KOPT-K1 (cell line): ENCODE results near the gene YARS2.

ENCODE experiments used
- H3K27ac ChIP-seq: fragments of 200-600 bp; sonication (generic); 2 replicates; pipeline ENCODE4 v1.5.1; 2016; ENCODE audit warnings: antibody characterized with exemption, mild to moderate bottlenecking, low read depth, low read length; ENCODE audit not compliant: poor library complexity, severe bottlenecking
- H3K36me3 ChIP-seq: fragments of 200-600 bp; sonication (generic); 2 replicates; pipeline ENCODE4 v1.5.1; 2017; ENCODE audit warnings: antibody characterized with exemption, mild to moderate bottlenecking, low read length, moderate library complexity; ENCODE audit not compliant: insufficient read depth
- H3K9me3 ChIP-seq: fragments of 200-600 bp; sonication (generic); 2 replicates; pipeline ENCODE4 v1.5.1; 2017; ENCODE audit warnings: antibody characterized with exemption, low read length, mild to moderate bottlenecking; ENCODE audit not compliant: insufficient read depth, poor library complexity, severe bottlenecking

The YARS2 gene

DNA sequence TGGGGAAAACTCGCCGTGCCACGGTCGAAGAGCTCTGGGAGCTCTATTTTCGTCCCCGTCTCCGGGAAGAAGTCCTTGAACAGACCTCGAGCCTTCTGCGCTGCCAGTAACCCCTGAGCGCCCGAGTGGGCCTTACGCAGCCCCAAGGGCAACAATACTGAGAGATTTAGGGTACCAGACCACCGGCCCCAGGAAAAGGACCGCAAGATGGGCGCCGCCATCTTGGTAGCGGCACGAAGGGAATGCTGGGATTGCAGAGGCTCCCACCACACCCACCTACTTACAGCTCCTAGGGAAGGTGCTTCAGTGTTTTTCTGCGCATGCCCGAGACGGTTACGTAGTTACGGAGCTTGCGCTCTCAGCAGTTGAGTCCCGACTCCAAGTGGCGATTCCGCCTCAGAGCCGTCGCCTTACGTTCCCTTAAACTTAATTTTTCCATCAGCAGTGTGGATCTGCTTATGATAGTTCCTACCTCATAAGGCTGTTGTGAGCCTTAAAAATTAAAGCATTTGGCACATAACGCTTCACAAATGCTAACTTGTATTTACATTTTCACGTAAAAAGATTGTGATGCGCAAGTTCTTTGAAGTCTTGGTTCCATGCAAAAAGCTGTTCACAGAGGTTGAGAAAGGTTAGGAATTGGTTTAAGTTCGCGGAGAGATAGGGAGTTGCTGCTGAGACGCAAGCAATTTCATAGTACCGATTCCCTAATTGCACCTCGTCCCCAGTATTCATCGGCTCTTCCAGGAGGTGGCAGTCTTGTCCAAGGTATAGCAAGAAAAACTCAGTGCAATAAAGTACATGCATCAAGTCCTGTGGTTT is at the start of gene YARS2:
TSS of gene YARS2 (minus strand) at position 244 of the 822 bp plus-strand sequence. CDS start at position 221, 23 bp downstream.
- Histone ChIP-seq H3K9me3 (no peaks in the 10 kb centered on the region), H3K36me3 (peaks cover 34% of the 10 kb centered on the region), H3K27ac (peak within 1 kb of the TSS; percentile 79)

DNA sequence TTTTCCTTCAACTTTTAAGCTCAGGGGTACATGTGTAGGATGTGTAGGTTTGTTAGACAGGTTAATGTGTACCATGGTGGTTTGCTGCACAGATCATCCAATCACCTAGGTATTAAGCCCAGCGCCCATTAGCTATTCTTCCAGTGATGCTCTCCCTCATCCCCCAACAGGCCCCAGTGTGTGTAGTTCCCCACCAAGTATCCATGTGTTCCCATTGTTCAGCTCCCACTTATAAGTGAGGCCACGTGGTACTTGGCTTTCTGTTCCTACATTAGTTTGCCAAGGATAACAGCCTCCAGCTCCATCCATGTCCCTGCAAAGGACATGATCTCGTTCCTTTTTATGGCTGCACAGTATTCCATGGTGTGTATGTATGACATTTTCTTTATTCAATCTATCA is 48.6 kb upstream of the YARS2 start:
- H3K27ac ChIP-seq, result no peak overlapping the region
- no peaks in the 10 kb centered on the region for H3K9me3 ChIP-seq
- no peaks in the 10 kb centered on the region for H3K36me3 ChIP-seq

DNA sequence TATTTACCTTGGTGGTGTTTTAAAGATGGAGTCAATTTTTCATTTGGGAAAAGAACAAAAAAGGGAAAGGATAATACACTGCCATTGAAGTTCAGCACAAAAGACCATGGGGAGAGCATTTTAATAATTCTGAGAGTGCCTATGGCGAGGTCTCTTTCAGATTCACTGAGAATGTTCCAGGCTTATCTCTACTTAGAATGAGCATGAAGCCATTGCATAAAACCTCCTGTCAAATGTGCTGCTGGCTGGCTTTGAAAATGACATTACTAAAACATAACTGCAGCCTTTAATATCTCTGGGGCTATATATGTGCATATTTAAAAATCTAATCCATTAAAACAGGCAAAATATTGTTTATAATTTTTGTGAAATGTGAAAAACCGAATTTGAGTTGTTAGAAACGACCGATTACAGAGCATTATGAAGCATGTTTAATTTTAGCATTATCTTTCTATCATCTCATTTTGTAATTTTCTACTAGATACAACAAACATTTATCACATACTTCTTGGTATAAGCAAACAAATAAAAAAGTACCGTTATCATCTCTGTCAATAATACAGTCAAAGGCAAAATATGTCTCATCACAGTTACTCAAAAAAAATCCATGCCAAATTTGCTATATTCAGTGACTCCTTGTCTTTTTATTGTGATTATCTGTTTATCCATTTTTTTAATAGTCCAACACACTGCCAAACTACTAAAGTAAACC is 45.7 kb upstream of the YARS2 start:
- no peak overlapping the region for H3K27ac ChIP-seq
- no peaks in the 10 kb centered on the region for H3K9me3 ChIP-seq
- no peaks in the 10 kb centered on the region for H3K36me3 ChIP-seq

DNA sequence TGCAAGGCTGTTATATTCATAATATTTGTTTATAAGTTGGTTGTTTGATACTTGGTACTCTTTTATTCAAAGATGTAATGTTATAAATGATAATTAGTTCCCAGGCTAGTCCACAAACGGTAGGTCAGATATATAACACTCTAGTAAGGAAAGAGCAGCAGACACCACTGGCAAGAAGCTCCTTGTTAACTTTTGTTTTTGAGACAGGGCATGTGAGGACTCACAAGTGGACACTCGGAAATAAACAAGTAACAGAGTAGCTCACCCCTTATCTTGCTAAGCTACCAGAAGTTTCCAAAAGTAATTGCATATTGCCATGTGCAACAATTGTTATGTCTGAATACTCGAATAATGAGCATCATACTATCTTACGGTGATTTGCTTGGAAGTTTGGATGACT is 38.6 kb upstream of the YARS2 start:
- Histone ChIP-seq H3K36me3 (no peaks in the 10 kb centered on the region), H3K27ac (no peak overlapping the region), H3K9me3 (no peaks in the 10 kb centered on the region)

DNA sequence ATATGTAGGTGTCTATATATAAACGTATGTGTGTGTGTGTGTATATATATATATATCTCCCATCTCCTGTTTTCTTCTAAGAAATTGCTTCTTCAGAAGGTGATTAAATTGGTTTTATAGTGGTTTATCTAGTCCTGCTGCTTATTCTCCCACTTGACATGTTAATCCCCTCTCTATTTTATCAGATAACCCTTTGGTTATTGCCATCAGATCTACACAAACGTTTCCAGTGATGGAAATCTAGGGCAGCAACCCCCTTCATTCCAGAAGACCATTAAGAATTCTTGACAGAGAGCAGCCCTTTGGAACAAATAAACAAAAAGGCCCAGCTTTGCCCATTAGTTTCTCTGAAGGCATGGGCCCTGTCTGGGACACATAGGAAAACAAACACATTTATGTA is 34.2 kb upstream of the YARS2 start:
- Histone ChIP-seq H3K27ac (no peak overlapping the region), H3K9me3 (no peaks in the 10 kb centered on the region), H3K36me3 (no peaks in the 10 kb centered on the region)

DNA sequence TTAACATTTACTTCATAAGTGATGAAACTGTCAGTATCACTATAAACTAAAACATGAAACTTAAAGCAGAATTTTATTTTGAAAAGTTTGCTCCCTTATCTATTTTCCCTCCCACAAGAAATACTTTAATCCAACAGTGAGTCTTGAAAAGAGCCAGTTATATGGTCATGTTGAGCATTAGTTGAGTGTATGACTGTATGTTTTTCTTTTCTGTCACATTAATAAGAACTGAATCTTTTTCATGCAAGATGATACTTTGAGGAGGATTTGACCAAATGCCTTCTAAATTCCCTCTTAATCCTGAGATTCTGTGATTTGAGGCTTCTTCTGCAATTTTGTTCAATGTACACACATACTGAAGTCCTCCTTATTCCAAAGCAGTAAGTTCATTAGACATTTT is 33.7 kb upstream of the YARS2 start:
- Histone ChIP-seq H3K9me3 (no peaks in the 10 kb centered on the region), H3K27ac (no peak overlapping the region), H3K36me3 (no peaks in the 10 kb centered on the region)

DNA sequence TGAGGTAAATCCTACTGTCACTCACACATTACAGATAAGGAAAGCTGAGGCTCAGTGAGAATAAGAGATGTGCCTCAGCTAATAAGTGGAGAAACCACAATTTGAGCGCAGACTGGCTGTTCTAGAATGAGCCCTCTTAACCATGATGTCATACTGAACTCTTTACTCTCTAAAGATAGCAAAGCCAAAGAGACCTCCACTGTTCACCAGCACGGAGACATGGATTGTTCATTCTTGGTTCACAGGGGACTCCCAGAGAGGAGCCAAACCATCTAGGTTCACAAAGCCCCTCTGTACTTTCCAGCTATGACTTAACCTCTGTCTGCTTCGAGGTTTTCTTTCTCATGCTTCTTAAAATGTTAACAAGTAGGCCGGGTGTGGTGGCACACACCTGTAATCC is 32.7 kb upstream of the YARS2 start:
- H3K9me3 ChIP-seq, result no peaks in the 10 kb centered on the region
- H3K36me3 ChIP-seq, result no peaks in the 10 kb centered on the region
- H3K27ac ChIP-seq, result no peak overlapping the region

DNA sequence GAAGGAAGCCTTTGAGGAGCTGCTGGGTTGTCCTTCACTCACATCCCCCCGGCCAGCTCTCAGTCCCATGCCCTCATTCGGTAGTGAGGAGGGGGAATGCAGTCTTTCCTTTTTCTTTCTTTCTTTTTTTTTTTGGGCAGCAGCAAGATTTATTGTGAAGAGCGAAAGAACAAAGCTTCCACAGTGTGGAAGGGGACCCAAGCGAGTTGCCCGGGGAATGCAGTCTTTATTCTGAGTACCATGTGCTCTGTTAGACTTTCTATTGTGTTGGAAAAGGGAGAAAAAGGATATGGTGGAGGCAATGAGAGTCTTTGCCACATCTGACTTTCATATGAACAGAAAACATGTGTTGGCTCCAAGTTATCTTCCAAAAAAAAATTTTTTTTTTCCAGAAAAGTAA is 29.9 kb upstream of the YARS2 start:
- Histone ChIP-seq H3K36me3 (no peaks in the 10 kb centered on the region), H3K27ac (no peak overlapping the region), H3K9me3 (no peaks in the 10 kb centered on the region)

DNA sequence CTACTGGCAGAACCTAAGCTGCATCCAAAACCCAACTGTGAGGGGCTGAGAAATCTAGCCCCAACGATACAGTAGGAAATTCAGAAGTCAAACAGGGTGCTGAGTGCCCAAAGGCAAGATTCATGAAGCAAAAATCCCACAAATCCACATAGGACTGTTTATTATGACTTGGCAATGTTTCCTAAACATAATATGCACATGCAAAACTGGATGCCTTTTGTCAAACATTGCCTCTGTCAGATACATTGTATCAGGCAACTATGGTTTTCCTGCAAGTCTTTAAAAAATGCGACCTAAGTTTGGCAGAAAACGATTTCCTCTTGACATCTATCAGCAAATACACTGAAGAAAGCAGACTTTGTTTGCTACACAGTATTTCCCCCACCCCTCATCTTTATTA is 27.3 kb upstream of the YARS2 start:
- no peaks in the 10 kb centered on the region for H3K36me3 ChIP-seq
- no peaks in the 10 kb centered on the region for H3K9me3 ChIP-seq
- no peak overlapping the region for H3K27ac ChIP-seq

DNA sequence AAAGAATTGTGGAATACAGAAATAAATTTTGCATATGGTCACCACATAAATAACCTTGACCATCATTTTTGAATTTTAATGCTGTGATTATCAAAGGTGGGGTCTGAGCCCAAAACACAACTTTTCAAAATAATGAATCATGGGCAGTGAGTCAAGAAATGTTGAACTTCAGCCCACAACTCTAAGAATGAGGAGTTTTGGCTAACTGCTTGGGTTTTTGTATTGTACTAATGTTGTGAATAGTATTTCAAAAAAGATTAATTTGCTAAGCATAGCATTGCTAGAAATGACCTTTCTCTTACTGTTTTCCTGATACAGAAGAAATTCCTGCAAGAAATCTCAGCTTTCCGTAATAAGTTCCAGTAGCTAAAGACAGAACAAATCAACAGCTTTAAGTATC is 24.4 kb upstream of the YARS2 start:
- Histone ChIP-seq H3K9me3 (no peaks in the 10 kb centered on the region), H3K36me3 (no peaks in the 10 kb centered on the region), H3K27ac (no peak overlapping the region)

DNA sequence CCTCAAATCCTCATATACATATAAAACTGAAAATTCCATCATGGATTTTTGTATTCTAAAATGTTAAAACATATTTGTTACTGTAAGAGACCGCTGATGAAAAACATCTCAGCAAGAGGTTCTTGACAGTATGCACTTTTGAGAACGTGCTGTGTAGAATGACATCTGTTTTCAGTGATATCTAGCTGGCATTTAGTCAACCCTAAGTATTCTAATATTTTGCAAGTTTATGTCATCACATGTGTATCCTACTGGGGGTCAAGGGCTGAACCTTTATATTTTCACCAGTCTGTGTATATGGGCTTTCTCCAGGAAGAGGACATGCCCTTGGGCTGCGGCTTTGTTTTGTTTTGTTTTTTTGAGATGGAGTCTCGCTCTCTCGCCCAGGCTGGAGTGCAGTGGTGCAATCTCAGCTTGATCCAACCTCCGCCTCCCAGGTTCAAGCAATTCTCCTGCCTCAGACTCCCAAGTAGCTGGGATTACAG is 22.0 kb upstream of the YARS2 start:
- no peak overlapping the region for H3K27ac ChIP-seq
- no peaks in the 10 kb centered on the region for H3K9me3 ChIP-seq
- H3K36me3 ChIP-seq, result no peaks in the 10 kb centered on the region

DNA sequence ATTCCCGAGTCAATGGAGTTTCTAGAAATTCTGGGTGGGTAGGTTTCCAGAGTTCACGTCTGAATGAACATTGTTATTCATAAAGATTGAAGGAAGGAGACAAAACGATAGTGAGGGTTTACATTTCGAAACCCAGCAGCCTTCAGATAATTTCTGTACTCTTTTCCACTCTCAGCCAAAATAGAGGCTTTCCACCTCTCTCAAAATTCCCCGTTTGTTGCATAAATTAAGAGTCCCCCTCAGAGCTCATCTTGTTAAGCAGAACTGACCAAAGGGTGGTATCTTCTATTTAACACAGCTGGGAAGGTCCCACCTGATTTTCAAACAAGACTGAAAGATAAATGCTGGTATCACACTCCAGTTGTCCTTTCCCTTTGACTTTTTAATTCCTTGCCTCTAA is 21.5 kb upstream of the YARS2 start:
- Histone ChIP-seq H3K27ac (no peak overlapping the region), H3K9me3 (no peaks in the 10 kb centered on the region), H3K36me3 (no peaks in the 10 kb centered on the region)

DNA sequence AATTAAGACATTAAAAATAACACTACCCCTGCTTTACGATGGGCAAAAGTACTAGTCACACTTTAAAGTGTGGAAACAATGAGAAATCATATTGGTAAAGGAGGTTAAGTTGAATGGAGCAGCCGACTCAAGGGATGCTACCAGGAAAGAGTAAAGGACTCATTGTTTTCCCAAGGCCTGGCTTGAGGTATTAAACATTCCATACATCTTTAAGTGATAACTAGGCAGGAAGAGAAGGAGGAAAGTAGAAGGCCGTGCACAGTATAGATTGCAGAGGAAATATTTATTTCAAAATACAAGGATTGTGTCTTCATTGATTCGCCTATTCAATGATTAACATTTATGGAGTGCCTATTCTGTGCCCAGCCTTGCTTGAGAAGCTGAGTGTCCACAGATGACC is 20.6 kb upstream of the YARS2 start:
- Histone ChIP-seq H3K36me3 (no peaks in the 10 kb centered on the region), H3K27ac (no peak overlapping the region), H3K9me3 (no peaks in the 10 kb centered on the region)

DNA sequence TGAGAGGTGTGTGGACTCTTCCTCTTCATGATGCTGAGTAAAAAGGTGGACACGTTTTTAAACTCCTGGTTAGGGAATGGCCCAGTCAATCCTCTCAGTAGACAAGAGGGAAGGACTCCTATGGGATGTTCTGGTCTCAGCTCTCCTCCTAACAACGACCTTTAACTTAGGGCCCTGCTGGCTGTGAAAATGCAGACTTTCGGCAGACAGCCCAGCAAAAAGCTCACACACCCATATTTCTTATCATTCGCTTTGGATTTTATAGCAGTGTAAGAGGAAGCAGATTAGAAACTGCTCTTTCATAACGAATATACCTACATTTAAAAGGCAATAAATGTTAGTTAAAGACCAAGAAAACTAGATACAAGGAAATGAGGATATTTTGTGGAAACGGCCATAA is 18.0 kb upstream of the YARS2 start:
- Histone ChIP-seq H3K36me3 (no peaks in the 10 kb centered on the region), H3K27ac (no peak overlapping the region), H3K9me3 (no peaks in the 10 kb centered on the region)

DNA sequence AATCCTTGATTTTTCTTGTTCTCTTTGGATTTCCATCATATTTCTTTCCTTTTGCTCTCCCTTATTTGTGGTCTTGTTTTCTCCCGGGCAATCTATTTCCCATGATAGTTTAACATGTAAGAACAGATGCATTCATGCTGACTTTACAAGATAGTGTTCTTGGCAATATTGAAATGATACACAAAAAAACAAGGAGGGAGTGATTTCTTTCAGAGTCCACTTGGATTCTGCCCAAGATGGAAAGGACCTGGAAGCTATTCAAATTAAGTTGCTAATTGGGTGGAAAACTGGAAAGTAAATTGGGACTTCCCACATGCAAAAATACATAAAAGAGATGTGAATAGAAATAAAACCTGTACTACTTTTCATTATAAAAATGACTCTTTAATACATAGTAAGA is 14.4 kb upstream of the YARS2 start:
- no peaks in the 10 kb centered on the region for H3K36me3 ChIP-seq
- H3K9me3 ChIP-seq, result no peaks in the 10 kb centered on the region

DNA sequence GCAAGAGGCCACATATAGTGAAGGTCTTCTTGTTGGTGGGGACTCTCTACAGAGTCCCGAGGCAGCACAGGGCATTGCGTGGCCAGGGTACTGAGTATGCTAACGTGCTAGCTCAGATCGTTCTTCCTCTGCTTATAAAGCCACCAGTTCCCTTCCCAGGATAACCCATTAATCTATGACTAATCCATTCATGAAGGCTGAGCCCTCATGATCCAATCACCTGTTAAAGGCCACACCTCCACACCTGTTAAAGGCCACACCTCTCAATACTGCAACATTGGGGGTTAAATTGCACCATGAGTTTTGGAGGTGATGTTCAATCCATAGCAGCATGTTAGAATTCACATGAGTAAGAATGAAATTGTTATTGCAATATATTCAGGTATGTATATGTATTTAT is 12.8 kb upstream of the YARS2 start:
- Histone ChIP-seq H3K9me3 (no peaks in the 10 kb centered on the region), H3K27ac (no peak overlapping the region), H3K36me3 (no peaks in the 10 kb centered on the region)

More for the DNA sequence above, 14.4 kb upstream of the YARS2 start:
- no peak overlapping the region for H3K27ac ChIP-seq
